ENCODE results near the gene HCFC2. TPM values are rescaled to one million over a fixed set of nuclear protein-coding genes. Genes with fewer than 3 reads are reported as not detected.

HCFC2 gene
- total and polyA plus RNA-seq, 9 of the 15 experiments (the other 6 are each of a cell fraction or from before 2014, with no cell fraction given) = 1.2 to 6.5 (median 3.8) TPM

DNA sequence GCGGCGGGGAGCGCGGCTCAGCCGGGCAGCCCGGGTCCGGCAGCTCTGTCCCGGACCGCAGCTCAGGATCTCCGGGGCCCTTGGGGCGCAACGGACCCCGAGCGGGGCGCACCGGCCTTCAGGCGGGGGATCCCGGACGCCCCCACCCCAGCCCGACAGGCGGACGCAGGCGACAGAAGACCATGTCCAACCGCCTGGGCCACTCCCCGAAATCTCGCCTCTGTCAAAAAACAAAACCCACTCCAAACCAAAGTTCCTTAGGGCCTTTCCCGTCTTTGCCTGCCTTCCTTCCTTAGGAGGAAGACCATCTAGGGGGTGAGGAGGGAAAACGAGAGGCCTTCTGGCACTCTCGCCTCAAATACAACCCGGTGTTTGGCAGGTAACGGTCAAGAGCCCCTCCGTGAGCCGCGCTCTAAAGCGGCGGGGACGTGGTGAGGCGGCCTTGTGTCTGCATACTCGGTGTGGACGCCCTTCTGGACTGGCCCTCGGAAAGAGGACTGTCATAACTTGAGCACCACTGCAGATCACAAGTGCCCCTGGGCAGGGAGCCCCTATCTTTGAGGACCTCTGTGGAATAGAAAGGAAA is 604 bp downstream of the HCFC2 start (continued):
- no peak for TF ChIP-seq ZNF407 (IDR thresholded peaks at IDR 0.05; ENCODE audit: low read depth)

DNA sequence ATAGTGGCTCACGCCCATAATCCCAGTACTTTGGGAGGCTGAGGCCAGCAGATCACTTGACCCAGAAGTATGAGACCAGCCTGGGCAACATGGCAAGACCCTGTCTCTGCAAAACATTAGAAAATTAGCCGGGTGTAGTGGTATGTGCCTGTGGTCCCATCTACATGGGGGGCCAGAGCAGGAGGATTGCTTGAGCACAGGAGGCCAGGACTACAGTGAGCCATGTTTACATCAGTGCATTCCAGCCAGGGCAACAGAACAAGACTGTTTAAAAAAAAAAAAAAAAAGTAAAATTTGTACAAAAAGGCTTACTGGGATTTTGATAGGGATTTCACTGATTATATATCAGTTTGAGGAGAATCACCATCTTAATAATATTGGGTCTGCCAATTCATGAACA is 7.8 kb downstream of the HCFC2 start:
- Histone ChIP-seq H2AFZ (ENCODE audit: low read depth, low read length) (no peak overlapping the region), H3K4me2 (ENCODE audit: insufficient read depth, low read length) (no peak overlapping the region), H3K27ac (ENCODE audit: extremely low read depth, low read depth, low read length) (no peak overlapping the region), H4K20me1 (replicated peaks; ENCODE audit: control insufficient read depth, insufficient read depth, low read length) (no peaks in the 10 kb centered on the region), H3K36me3 (ENCODE audit: control insufficient read depth, insufficient read depth, low read length) (peaks cover 8% of the 10 kb centered on the region; the same call in 1 of the 3 replicates), H3K9ac (ENCODE audit: insufficient read depth in 1 of 2, low read depth in 2 of 2, low read length in 2 of 2) (no peak overlapping the region), H3K9me1 (ENCODE audit: control insufficient read depth, insufficient read depth, low read length) (no peaks in the 10 kb centered on the region), H3K4me1 (replicated peaks in 1 of 2; ENCODE audit: control insufficient read depth in 2 of 2, insufficient read depth in 2 of 2, low read length in 2 of 2) (no peaks in the 10 kb centered on the region), H3K27me3 (ENCODE audit: control insufficient read depth in 2 of 2, insufficient read depth in 2 of 2, low read length in 2 of 2) (no peaks in the 10 kb centered on the region), H3K79me2 (ENCODE audit: control insufficient read depth, insufficient read depth, low read length) (no peaks in the 10 kb centered on the region), H3K4me3 (no peak overlapping the region), H3K9me3 (replicated peaks; ENCODE audit: control insufficient read depth, insufficient read depth, low read depth, low read length) (no peaks in the 10 kb centered on the region; the same call in 1 of the 2 replicates)
- DNase-seq (ENCODE audit: extremely low read depth in 1 of 4, low spot score in 3 of 4) (no peak), FAIRE-seq (no peak), ATAC-seq (no peak)
- CTCF ChIA-PET (ENCODE audit: low intra/inter-chr PET ratio) = no interaction called here
- 83% methylated on average over 2 of the region's 2 CpGs for WGBS (ENCODE audit: insufficient coverage, low coverage, missing lambda C conversion rate)
- intact Hi-C loops (cut with micrococcal nuclease) = no loop called here
- POLR2A ChIA-PET = no interaction called here
- in situ Hi-C loops (cut with MboI) = no loop called here
- no TSS peak for BruUV-seq (replicated peaks)
- TF ChIP-seq ZZZ3 (IDR thresholded peaks at IDR 0.05) (no peak), SRF (CRISPR knock-in tag; IDR thresholded peaks at IDR 0.05) (no peak), KLF13 (tag; IDR thresholded peaks at IDR 0.05; ENCODE audit: borderline replicate concordance, low read depth) (no peak), FOXP1 (CRISPR knock-in tag; IDR thresholded peaks at IDR 0.05) (no peak), TARDBP (IDR thresholded peaks at IDR 0.05) (no peak), SNAPC5 (CRISPR knock-in tag; IDR thresholded peaks at IDR 0.05) (no peak)
